Breast epithelium (tissue), 4 donors: ENCODE results near the gene TMEM209. TPM values are rescaled to one million over a fixed set of nuclear protein-coding genes. Genes with fewer than 3 reads are reported as not detected.

Experiments used
- DNase-seq, 2 donors: peaks; one replicate each; pipeline ENCODE4 v3.0.0-alpha.2; 2019; ENCODE audit warnings: low spot score in 2 of 2
- H3K27ac ChIP-seq, 2 donors: fragments of 200-600 bp; sonication (generic) in 1 of 2; one replicate each; pipeline ENCODE4 v1.5.1; 2016 to 2019; ENCODE audit warnings: mild to moderate bottlenecking in 1 of 2
- H3K27me3 ChIP-seq, 2 donors: fragments of 200-600 bp; sonication (generic) in 1 of 2; one replicate each; pipeline versions ENCODE4 v1.5.1 to v1.6.0; 2017 to 2019; ENCODE audit warnings: control low read depth in 1 of 2, mild to moderate bottlenecking in 1 of 2
- H3K36me3 ChIP-seq: fragments of 200-600 bp; one replicate; pipeline ENCODE4 v1.5.1; 2019
- H3K4me1 ChIP-seq, 2 donors: fragments of 200-600 bp; sonication (generic); one replicate each; pipeline ENCODE4 v1.5.1; 2016 to 2019; ENCODE audit warnings: control low read depth in 1 of 2
- H3K4me3 ChIP-seq, 3 donors: fragments of 200-600 bp; sonication (generic); 1 replicate in 2 of 3; 2 replicates in 1 of 3; pipeline ENCODE4 v1.5.1; 2016 to 2019; ENCODE audit warnings: mild to moderate bottlenecking in 3 of 3, moderate library complexity in 2 of 3
- H3K9me3 ChIP-seq, 2 donors: fragments of 200-600 bp; sonication (generic) in 1 of 2; one replicate each; pipeline ENCODE4 v1.5.1; 2016 to 2019; ENCODE audit warnings: control low read depth in 1 of 2
- CTCF ChIP-seq, 3 donors: fragments of 450-650 bp; IDR thresholded peaks; one replicate each; pipeline ENCODE4 v1.5.1; 2016 to 2017; ENCODE audit warnings: antibody characterized with exemption in 3 of 3, mild to moderate bottlenecking in 3 of 3, moderate library complexity in 3 of 3
- POLR2A ChIP-seq: fragments of 450-650 bp; IDR thresholded peaks from one replicate; pipeline ENCODE4 v1.6.1; 2016; ENCODE audit warnings: antibody characterized with exemption, mild to moderate bottlenecking, moderate library complexity
- POLR2AphosphoS5 ChIP-seq, 3 donors: sonication (generic); formaldehyde crosslinking; IDR thresholded peaks; one replicate each; pipeline ENCODE4 v1.6.1; 2017; ENCODE audit warnings: antibody characterized with exemption in 3 of 3
- intact Hi-C: fragments of 100-400 bp; cut with DNase I; formaldehyde crosslinking; loops from one replicate; pipeline ENCODE4 v1.15.1; 2023; ENCODE audit warnings: low total_unique reads
- total RNA-seq, 3 donors: library from RNA; depleted of rRNA; stranded (reverse); fragments of >200 nt; gene quantifications; one replicate each; pipeline ENCODE4 v1.1.0, GENCODE V29; 2016

Gene TMEM209
- total RNA-seq, 3 donors from 2014 or later: 9.0 to 15.7 (median 13.8) TPM

- no peak for DNase-seq
- Histone ChIP-seq H3K36me3 (no peaks in the 10 kb centered on the region), H3K9me3 (no peaks in the 10 kb centered on the region), H3K4me3 (no peak overlapping the region), H3K27me3 (no peaks in the 10 kb centered on the region), H3K27ac (peak overlapping the region in 1 of 2 donors; percentile 34), H3K4me1 (no peaks in the 10 kb centered on the region)
- intact Hi-C loops: no loop called here
- TF ChIP-seq CTCF (IDR thresholded peaks at IDR 0.05): no peak
Observed at GRCh38 chr7:130133029-130133782, 72.0 kb downstream of the TMEM209 start.

- no peak overlapping the region for H3K4me3 ChIP-seq
- H3K9me3 ChIP-seq: no peaks in the 10 kb centered on the region
- H3K27me3 ChIP-seq: no peaks in the 10 kb centered on the region
- TF ChIP-seq POLR2A (no peak), CTCF (IDR thresholded peaks at IDR 0.05) (no peak), POLR2AphosphoS5 (IDR thresholded peaks at IDR 0.05) (no peak)
- H3K4me1 ChIP-seq: no peaks in the 10 kb centered on the region
- intact Hi-C loops: no loop called here
- DNase-seq: no peak
- H3K36me3 ChIP-seq: no peaks in the 10 kb centered on the region
- peak overlapping the region in 1 of 2 donors; percentile 34 for H3K27ac ChIP-seq
Observed at GRCh38 chr7:130131964-130132875, 73.0 kb downstream of the TMEM209 start.

- TF ChIP-seq CTCF (IDR thresholded peaks at IDR 0.05) (no peak), POLR2A (no peak), POLR2AphosphoS5 (IDR thresholded peaks at IDR 0.05) (no peak)
- intact Hi-C loops: no loop called here
- H3K4me3 ChIP-seq: no peak overlapping the region
- H3K4me1 ChIP-seq: no peaks in the 10 kb centered on the region
- H3K27me3 ChIP-seq: no peaks in the 10 kb centered on the region
- H3K36me3 ChIP-seq: no peaks in the 10 kb centered on the region
- no peaks in the 10 kb centered on the region for H3K9me3 ChIP-seq
- H3K27ac ChIP-seq: no peak overlapping the region
- DNase-seq: no peak
Observed at GRCh38 chr7:130131191-130131834, 73.9 kb downstream of the TMEM209 start.

GRCh38 chr7:130129011-130129411 is 76.2 kb downstream of the TMEM209 start:
- intact Hi-C loops: no loop called here
- no peak for DNase-seq
- Histone ChIP-seq H3K4me1 (no peaks in the 10 kb centered on the region), H3K36me3 (peaks cover 3% of the 10 kb centered on the region), H3K27me3 (no peaks in the 10 kb centered on the region), H3K4me3 (no peak overlapping the region), H3K27ac (no peak overlapping the region), H3K9me3 (no peaks in the 10 kb centered on the region)
- TF ChIP-seq POLR2A: no peak
- no peak for TF ChIP-seq POLR2AphosphoS5 (IDR thresholded peaks at IDR 0.05)
- TF ChIP-seq CTCF (IDR thresholded peaks at IDR 0.05): no peak
